Measurements from ENCODE around the gene CCDC107.

Gene CCDC107

DNA sequence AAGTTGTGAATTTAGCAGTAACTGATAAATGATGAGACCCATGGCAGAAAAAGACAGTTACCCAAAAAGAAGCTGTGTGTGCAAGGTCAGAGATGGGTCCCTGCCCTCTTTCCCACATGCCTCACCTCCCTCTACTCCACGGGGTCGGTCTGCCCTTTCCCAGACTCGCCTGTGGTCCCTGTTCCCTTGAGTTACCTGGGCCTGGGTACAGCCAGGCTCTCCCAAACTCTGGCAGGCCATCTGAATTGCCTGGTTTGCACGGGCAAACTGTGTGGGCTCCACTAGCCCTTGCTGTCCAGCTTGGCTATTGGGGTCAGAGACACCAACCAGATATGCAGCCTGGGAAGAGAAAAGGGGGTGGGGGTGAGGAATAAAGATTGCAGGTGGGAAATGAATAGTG is 50.1 kb downstream of the CCDC107 start:
- no peak for DNase-seq

DNA sequence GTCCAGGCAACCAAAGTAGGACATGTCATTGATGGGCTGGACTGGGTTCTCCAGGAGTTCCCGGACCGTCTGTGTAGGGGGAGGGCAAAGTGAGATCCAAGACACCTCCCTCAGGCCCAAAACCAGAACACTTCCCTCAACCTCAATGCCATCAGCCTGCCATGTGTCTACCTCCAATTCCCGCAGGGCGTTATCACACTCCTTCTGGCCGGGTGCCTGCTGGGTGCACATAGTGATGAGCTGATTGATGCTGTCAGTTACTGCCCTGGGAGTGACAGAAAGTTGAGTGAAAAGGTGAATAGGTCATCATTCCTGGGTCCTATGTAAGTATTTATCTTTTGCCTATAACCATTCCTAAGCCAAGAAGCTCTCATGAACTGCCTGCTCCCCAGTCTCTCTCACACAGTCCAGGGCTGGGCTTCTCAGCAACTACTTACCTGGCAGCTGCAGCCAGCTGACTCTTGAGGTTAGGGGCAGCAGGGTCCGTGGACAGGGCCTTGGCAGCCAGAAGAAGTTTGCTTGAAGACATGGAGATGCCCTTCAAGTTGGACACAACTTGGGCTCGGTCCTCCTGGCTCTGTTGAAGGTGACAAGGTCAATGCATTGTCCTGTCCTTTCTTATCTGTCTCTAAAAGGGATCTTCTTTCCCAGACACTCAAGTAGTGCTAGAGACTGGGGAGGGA is 52.9 kb downstream of the CCDC107 start:
- DNase-seq = no peak

Data from GF-D8 (cell line).